NCI-H1436 (cell line): Measurements from ENCODE around the gene ATG4B.

Experiments
- DNase-seq: peaks from one replicate; lab custom pipeline; 2025; lab: John Stamatoyannopoulos, UW

ATG4B gene

DNA sequence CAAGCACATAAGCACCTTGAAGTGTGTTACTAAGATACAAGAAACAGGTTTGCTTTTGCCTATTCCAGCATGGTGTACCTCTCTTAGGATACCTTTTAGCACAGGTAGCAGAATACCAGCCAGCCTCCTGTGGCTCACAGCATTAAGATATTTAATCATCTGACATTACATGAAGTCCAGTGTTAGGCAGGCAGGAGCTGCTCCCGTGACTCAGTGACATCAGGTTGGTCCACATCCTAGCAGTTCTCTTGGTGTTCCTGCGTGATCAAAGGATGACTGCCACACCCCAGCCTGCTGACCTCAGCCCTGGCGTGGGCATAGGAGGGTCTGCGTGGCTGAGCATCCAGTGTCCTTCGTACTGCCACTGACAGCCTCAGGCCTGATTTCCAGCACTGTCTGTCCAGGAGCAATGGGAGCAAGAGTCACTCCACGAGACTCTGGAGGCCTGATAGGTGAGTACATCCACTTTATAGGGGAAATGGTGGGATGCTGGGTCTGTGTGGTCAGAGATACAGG is 52.8 kb downstream of the ATG4B start:
- DNase-seq: no peak

DNA sequence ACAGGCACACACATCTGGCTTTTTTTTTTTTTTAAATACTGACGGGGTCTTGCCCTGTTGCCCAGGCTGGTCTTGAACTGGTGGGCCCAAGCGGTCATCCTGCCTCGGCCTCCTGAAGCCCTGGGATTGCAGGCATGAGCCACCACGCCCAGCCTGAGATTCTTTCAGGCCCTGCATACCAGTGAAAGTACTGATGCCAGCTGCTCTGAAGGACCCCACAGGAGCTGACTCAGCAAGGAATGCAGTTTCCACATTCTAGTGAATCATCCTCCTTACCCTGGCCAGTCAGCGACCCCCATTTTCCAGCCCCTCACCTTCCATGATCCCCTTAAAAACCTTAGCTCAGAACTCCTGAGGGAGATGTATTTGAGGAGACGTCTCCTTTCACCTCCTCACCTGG is 55.0 kb downstream of the ATG4B start:
- no peak for DNase-seq

DNA sequence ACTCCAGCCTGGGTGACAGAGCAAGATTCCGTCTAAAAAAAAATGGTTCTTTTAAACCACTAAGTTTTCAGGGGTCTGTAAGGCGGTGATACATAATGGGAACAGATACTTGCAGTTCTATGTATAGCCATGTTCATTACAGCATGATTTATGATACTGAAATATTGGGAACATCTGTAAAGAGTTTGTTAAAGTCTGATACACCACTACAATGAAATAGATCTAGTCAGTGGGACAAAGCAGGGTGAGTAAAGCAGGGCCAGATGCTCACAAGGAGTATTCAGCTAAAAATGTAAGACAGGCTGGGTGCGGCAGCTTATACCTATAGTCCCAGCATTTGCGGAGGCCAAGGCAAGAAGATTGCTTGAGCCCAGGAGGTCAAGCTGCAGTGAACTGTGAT is 58.2 kb downstream of the ATG4B start:
- no peak for DNase-seq

DNA sequence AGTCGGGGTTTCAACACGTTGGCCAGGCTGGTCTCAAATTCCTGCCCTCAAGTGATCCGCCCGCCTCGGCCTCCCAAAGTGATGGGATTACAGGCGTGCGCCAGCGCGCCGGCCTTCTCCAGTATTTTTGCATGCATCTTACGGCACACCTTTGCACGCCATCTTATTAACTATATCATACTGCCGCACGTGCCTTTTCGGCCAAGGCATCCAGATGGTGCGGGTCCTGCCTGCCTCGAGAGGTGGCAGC is 63.6 kb downstream of the ATG4B start:
- DNase-seq: no peak

DNA sequence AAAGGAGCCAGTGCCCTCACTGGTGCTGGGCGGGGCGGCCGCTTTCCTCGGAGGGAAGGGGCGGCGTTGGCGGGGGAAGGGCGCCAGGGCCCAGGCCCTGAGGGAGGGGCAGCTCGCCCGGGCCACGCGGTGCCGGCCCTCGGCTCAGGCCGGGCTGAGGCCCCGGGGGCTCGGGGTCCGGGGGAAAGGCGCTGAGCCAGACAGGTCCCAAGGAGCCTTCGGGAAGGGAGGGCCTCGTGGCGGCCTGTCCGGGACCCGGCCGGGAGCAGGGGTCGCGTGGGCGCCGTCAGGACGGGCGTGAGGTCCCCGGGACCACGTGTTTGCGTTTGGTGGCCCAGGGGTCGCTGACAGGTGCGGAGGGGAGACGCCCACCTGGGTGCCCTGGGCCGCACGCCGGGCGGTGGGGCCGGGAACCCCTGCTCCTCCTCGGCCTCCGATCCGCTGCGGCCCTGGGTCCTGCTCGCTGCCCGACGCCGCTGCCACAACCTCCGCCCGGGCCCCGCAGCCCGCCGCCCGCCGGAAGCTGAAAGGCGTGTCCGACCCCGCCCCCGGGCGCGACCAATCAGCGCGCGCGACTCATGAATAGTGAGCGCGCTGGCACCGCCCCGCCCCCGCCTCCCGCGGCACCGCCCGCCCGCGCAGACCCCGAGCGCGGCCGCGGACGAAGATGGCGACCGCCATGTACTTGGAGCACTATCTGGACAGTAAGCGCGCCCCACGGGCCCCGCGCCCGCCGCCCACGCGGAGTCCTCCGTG is 64.1 kb downstream of the ATG4B start, which contains the start of gene ING5:
ING5 (plus strand) TSS at position 641 of the 756 bp plus-strand sequence; CDS start at position 668, 27 bp downstream.
- peak; percentile 87 for DNase-seq

DNA sequence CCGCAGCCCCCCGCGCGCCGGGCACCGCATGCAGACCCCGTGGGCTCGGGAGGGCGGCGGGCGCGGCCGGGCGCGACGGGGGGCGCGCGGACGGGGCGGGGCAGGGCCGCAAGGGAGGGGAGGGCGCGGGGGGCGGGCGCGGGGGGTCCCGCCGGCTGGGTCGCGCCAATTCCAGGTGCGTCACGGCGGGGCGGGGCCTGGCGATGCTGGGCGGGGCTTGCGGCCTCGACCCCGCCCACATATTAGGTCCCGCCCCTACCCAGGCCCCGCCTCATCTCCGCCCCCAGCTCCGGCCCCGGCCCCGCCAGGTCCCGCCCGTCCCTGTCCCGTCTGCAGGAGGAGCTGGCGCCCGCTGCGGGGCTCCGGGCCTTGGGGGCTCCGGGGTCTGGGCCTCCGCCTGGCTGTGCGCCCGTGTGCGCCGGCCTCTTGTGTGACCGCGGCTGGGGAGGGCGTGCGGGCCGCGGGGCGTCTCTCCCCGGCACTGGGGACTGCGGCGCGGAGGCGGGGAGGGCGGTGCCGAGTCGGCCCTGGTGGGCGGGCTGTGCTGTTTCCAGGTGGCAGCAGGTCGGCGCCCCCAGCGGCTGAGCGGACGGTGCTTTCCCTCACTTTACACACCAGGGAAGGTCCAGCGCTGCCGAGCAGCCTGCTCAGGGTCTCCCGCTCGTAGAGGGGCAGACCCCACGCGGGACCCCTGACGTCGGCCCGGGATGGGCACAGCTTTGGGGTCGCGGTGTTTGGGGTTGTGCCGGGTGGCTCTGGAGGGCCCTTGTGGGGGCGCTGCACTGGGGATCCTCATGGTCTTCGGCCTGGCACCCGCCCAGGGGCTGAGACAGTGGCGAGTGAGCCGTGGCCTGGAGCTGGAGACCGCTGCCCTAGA is 64.9 kb downstream of the ATG4B start:
- DNase-seq: peak; percentile 79

DNA sequence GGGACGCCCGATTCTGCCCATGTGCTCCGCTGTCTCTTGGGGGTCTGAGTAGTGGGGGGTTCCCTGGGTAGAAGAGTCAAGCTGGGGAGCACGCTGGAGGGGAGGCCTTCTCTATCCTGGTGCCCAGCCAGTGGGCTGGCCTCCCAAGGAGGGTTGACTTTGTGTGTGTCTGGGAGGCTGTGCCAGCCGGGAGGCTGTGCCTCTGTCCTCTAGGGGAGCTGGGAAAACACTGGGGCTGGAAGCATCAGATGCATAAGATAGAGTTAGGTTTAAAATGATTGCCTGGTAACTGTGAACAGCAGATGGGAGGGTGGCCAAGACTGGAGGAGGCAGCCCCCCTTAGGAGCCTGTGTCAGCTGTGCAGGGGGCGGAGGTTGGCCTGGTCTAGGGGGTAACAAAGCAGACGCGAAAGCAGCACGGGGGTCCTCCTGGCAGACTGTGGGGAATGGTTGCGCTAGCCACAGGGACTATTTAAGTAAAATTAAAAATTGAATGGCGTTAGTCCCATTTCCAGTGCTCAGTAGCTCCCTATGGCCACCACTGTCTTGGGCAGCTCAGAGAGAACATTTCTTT is 65.6 kb downstream of the ATG4B start:
- DNase-seq: no peak

DNA sequence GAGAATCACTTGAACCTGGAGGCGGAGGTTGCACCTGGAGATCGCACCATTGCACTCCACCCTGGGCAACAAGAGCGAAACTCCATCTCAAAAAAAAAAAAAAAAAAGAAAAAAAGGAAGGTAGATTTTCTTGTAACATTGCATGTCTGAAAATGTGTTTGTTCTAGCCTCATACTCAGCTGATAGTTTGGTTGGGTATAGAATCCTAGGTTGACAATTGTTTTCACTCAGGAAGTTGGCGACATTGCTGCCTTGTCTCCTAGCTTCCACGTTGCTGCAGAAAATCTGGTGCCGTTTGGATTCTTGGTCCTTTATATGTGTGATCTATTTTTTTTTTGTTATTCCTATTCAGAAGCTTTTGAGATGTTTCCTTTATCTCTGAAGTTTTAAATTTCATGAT is 69.0 kb downstream of the ATG4B start:
- no peak for DNase-seq

DNA sequence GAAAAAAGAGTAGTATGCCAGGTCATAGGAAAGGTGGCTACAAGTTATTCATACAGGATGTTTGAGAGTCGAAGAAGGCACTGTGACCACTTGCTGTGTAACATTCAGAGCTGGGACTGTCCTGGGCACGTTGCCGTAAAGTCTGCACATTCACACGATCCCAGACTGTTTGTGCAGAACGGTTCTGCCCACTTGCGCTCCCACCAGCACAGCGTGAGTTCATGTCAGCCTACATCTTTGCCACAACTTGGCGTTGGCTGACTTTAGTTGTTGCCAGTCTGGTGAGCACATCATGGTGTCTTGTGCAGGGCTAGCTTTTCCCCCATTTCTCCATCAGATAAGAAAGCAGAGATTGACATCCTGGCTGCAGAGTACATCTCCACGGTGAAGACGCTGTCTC is 71.4 kb downstream of the ATG4B start:
- no peak for DNase-seq

DNA sequence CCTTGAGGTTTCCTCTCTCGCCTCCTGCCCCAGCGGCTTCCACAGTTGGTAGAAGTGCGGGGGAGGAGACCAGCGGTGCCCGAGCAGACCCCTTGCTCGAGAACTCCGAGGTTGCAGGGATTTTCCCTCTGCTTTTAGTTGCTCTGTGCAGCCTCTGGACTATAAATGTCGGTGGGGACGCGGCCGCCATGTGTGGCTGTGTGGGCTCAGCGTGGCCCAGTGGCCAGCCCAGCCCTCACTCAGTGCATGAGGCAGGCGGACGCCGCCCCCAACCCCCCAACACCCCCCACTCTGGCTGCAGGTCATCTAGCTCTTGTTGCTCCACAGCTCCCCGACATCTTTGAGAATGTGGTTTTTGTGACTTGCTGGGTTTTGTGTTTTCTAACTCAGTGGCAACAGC is 81.6 kb downstream of the ATG4B start:
- no peak for DNase-seq

DNA sequence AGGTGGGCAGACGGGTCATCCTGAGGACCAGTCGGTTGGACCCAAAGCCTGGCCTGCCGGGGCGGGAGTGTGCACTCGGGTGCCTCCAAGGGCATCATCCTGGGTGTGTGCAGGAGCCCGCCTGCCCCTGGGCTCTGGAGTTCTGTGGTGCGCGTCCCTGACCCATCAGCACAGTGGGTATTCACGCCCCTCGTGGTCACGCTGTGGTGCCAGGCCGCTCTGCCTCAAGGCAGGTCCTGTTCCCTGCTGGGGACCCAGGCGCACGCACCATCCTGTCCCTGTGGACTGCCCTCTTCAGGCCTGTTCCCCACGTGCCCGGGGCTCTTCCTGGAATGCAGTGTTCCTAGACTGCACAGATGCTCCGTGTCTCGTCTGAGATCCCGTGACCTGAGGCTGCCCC is 82.6 kb downstream of the ATG4B start:
- no peak for DNase-seq

DNA sequence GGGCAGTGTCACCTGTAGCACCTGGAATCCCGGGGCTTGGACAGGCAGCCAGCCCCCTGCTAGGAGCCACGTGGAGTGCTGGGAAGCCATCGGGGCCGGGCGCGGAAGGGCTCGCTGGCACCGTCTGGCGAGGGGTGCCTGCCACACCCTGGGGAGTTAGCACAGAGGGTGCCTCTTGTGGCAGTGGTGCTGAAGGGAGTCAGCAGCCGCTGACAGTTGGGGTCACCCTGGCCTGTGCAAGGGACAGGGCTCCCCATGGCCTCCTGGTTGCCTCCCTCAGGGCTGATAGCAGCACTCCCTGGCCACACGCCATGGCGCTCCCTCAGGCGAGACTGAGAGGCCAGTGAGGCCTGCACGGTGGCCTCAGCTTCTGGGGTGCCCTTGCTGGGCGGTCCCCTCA is 83.1 kb downstream of the ATG4B start:
- no peak for DNase-seq

DNA sequence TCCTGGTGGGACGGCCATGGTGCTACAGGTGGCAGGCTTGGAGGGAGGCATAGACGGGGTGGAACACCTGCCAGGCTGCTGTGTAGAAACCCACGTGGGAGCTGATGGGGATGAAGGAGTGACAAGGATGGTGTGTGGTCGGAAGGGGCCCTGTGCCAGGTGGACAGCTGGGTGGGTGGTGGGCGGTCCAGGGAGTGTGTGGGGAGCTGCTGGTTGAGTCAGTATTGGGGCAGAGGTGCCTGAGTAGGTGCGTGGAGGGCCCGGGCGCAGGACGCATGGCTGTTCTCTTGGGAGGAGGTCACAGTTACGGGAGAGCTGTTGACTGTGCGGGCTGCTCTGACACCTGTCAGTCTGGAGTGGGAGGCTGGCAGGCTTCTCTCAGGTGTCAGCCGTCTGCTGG is 84.4 kb downstream of the ATG4B start:
- DNase-seq: no peak

DNA sequence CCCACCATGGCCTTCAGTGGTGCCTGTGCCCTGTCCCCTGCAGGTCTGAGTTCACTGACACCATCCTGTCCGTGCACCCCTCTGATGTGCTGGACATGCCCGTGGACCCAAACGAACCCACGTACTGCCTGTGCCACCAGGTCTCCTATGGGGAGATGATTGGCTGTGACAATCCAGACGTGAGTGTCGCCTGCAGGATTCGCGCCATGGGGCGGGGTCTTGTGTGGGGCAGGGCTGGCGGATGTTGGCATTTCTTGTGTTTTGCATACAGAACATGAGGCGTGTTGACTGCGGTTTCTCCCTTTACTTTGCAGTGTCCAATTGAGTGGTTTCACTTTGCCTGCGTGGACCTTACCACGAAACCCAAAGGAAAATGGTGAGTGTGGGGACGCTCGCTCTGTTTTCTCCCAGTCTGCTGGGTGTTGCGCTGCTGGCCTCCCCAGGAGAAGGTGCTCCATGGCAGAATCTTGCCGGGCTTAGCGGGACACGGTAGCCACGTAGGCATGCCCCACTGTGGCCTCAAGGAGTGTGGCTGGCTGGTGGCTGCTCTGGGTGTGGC is 85.5 kb downstream of the ATG4B start:
- no peak for DNase-seq
